HG02759 (cell line): ENCODE results near the gene CASP8.

ENCODE experiments used
- ATAC-seq: cut with Tn5 transposase; IDR thresholded peaks from one replicate; pipeline ENCODE4 v1.9.1; 2021; ENCODE audit warnings: mild to moderate bottlenecking, moderate library complexity; ENCODE audit not compliant: unreplicated experiment

Gene CASP8

GRCh38 chr2:201242571-201243277, 17.6 kb upstream of the CASP8 start:
- no peak for ATAC-seq

- no peak for ATAC-seq
Observed at GRCh38 chr2:201244829-201245228, 15.5 kb upstream of the CASP8 start.

GRCh38 chr2:201246280-201246679, 14.1 kb upstream of the CASP8 start:
- ATAC-seq = no peak

- ATAC-seq = no peak
Observed at GRCh38 chr2:201248288-201248844, 12.0 kb upstream of the CASP8 start.

GRCh38 chr2:201249889-201250288, 10.4 kb upstream of the CASP8 start:
- ATAC-seq = no peak

GRCh38 chr2:201250741-201251140, 9.6 kb upstream of the CASP8 start:
- no peak for ATAC-seq

- ATAC-seq = no peak
Observed at GRCh38 chr2:201254081-201254730, 6.1 kb upstream of the CASP8 start.

- no peak for ATAC-seq
Observed at GRCh38 chr2:201255408-201256033, 4.8 kb upstream of the CASP8 start.

GRCh38 chr2:201256082-201256481, 4.3 kb upstream of the CASP8 start:
- no peak for ATAC-seq

- peak; percentile 54 for ATAC-seq
Observed at GRCh38 chr2:201257381-201257955, 2.9 kb upstream of the CASP8 start.

GRCh38 chr2:201257956-201258665, 2.2 kb upstream of the CASP8 start:
- peak; percentile 62 for ATAC-seq

GRCh38 chr2:201258666-201259615, 1.4 kb upstream of the CASP8 start:
- ATAC-seq = peak; percentile 1

- no peak for ATAC-seq
Observed at GRCh38 chr2:201261471-201261870, 1.1 kb downstream of the CASP8 start.

GRCh38 chr2:201261906-201262305, 1.6 kb downstream of the CASP8 start:
- no peak for ATAC-seq

- no peak for ATAC-seq
Observed at GRCh38 chr2:201262718-201263117, 2.4 kb downstream of the CASP8 start.

GRCh38 chr2:201263779-201264178, 3.4 kb downstream of the CASP8 start:
- ATAC-seq = no peak

- no peak for ATAC-seq
Observed at GRCh38 chr2:201264472-201265173, 4.3 kb downstream of the CASP8 start.

GRCh38 chr2:201266629-201267028, 6.3 kb downstream of the CASP8 start:
- ATAC-seq = peak; percentile 40
